Tibial nerve (tissue), 4 donors: ENCODE measurements around the gene TSR3. TPM values are rescaled to one million over a fixed set of nuclear protein-coding genes. Genes with fewer than 3 reads are reported as not detected.

Experiments used
- DNase-seq, 2 donors: peaks; one replicate each; pipeline ENCODE4 v3.0.0-alpha.2; 2019; ENCODE audit warnings: low spot score in 2 of 2
- H3K27ac ChIP-seq, 4 donors: fragments of 200-600 bp; sonication (generic) in 3 of 4; one replicate each; pipeline ENCODE4 v1.5.1; 2017 to 2019; ENCODE audit warnings: mild to moderate bottlenecking in 1 of 4
- H3K27me3 ChIP-seq, 2 donors: fragments of 200-600 bp; sonication (generic) in 1 of 2; one replicate each; pipeline versions ENCODE4 v1.5.1 to v1.6.0; 2017 to 2019
- H3K36me3 ChIP-seq, 3 donors: fragments of 200-600 bp; sonication (generic); one replicate each; pipeline ENCODE4 v1.5.1; 2018 to 2019
- H3K4me1 ChIP-seq, 4 donors: fragments of 200-600 bp; sonication (generic) in 3 of 4; one replicate each; pipeline ENCODE4 v1.5.1; 2017 to 2019
- H3K4me3 ChIP-seq, 4 donors: fragments of 200-600 bp; sonication (generic) in 3 of 4; one replicate each; pipeline ENCODE4 v1.5.1; 2017 to 2019; ENCODE audit warnings: mild to moderate bottlenecking in 1 of 4, moderate library complexity in 1 of 4
- H3K9me3 ChIP-seq, 4 donors: fragments of 200-600 bp; sonication (generic) in 3 of 4; one replicate each; pipeline ENCODE4 v1.5.1; 2017 to 2019
- EP300 ChIP-seq, 2 donors: sonication (generic); formaldehyde crosslinking; IDR thresholded peaks; one replicate each; pipeline ENCODE4 v1.6.1; 2017; ENCODE audit warnings: antibody characterized with exemption in 2 of 2, mild to moderate bottlenecking in 1 of 2
- POLR2A ChIP-seq, 2 donors: fragments of 450-650 bp; IDR thresholded peaks; one replicate each; pipeline ENCODE4 v1.6.1; 2017; ENCODE audit warnings: antibody characterized with exemption in 2 of 2, mild to moderate bottlenecking in 2 of 2, moderate library complexity in 2 of 2
- WGBS, 2 donors: methylation state at CpG; one replicate each; pipeline ENCODE4 v1.1.5; 2018; 5-methylcytosine and 5-hydroxymethylcytosine counted together
- total RNA-seq, 4 donors: library from RNA; depleted of rRNA; stranded (reverse); fragments of >200 nt; gene quantifications; one replicate each; pipeline ENCODE4 v1.1.0, GENCODE V29; 2016
- TF ChIP-seq, protein P1 (sequence below), 5 experiments: fragments of 200-600 bp in 3 of 5; fragments of 450-650 bp in 2 of 5; sonication (generic) in 3 of 5; IDR thresholded peaks; one replicate each; pipeline ENCODE4 v1.5.1; 2016 to 2019; ENCODE audit warnings: antibody characterized with exemption in 5 of 5, mild to moderate bottlenecking in 3 of 5, moderate library complexity in 2 of 5

The TSR3 gene
- total RNA-seq, 4 donors from 2014 or later, result 72.2 to 122 (median 108) TPM

- TF ChIP-seq, protein P1, sequence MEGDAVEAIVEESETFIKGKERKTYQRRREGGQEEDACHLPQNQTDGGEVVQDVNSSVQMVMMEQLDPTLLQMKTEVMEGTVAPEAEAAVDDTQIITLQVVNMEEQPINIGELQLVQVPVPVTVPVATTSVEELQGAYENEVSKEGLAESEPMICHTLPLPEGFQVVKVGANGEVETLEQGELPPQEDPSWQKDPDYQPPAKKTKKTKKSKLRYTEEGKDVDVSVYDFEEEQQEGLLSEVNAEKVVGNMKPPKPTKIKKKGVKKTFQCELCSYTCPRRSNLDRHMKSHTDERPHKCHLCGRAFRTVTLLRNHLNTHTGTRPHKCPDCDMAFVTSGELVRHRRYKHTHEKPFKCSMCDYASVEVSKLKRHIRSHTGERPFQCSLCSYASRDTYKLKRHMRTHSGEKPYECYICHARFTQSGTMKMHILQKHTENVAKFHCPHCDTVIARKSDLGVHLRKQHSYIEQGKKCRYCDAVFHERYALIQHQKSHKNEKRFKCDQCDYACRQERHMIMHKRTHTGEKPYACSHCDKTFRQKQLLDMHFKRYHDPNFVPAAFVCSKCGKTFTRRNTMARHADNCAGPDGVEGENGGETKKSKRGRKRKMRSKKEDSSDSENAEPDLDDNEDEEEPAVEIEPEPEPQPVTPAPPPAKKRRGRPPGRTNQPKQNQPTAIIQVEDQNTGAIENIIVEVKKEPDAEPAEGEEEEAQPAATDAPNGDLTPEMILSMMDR (IDR thresholded peaks at IDR 0.05), result no peak
- TF ChIP-seq EP300 (IDR thresholded peaks at IDR 0.05) (no peak), POLR2A (IDR thresholded peaks at IDR 0.05) (no peak)
- peaks cover 0 to 30% (median 16%) of the 10 kb centered on the region in 4 donors for H3K4me1 ChIP-seq
- no peaks in the 10 kb centered on the region for H3K9me3 ChIP-seq
- H3K36me3 ChIP-seq, result no peaks in the 10 kb centered on the region
- H3K27ac ChIP-seq, result no peak overlapping the region
- no peak overlapping the region for H3K4me3 ChIP-seq
- peaks cover 3 to 71% of the 10 kb centered on the region in 2 donors for H3K27me3 ChIP-seq
- no peak for DNase-seq
- 66 to 87% methylated on average over 3 to 9 of the region's 15 CpGs for WGBS, 2 donors
Observed at GRCh38 chr16:1336619-1337018, 15.1 kb downstream of the TSR3 start.

GRCh38 chr16:1335996-1336395 lies 15.7 kb downstream of the TSR3 start:
- H3K27me3 ChIP-seq, result peaks cover 3 to 77% of the 10 kb centered on the region in 2 donors
- H3K9me3 ChIP-seq, result no peaks in the 10 kb centered on the region
- H3K4me1 ChIP-seq, result peaks cover 0 to 35% (median 21%) of the 10 kb centered on the region in 4 donors
- no peak overlapping the region for H3K4me3 ChIP-seq
- no peak overlapping the region for H3K27ac ChIP-seq
- no peak for DNase-seq
- TF ChIP-seq, protein P1 (IDR thresholded peaks at IDR 0.05), result no peak
- WGBS, 2 donors, result 6 to 11% methylated on average over 9 to 12 of the region's 12 CpGs
- no peaks in the 10 kb centered on the region for H3K36me3 ChIP-seq

GRCh38 chr16:1335211-1335971 lies 16.3 kb downstream of the TSR3 start:
- WGBS, 2 donors, result 33 to 41% methylated on average over 11 to 16 of the region's 16 CpGs
- Histone ChIP-seq H3K36me3 (peaks cover 0 to 3% (median 0%) of the 10 kb centered on the region in 3 donors), H3K4me3 (no peak overlapping the region), H3K4me1 (peaks cover 0 to 36% (median 22%) of the 10 kb centered on the region in 4 donors), H3K27me3 (peaks cover 3 to 83% of the 10 kb centered on the region in 2 donors), H3K27ac (no peak overlapping the region), H3K9me3 (peaks cover 0 to 5% (median 0%) of the 10 kb centered on the region in 4 donors)
- no peak for DNase-seq
- TF ChIP-seq EP300 (IDR thresholded peaks at IDR 0.05) (no peak), POLR2A (IDR thresholded peaks at IDR 0.05) (no peak)
- TF ChIP-seq, protein P1 (IDR thresholded peaks at IDR 0.05), result no peak

DNA sequence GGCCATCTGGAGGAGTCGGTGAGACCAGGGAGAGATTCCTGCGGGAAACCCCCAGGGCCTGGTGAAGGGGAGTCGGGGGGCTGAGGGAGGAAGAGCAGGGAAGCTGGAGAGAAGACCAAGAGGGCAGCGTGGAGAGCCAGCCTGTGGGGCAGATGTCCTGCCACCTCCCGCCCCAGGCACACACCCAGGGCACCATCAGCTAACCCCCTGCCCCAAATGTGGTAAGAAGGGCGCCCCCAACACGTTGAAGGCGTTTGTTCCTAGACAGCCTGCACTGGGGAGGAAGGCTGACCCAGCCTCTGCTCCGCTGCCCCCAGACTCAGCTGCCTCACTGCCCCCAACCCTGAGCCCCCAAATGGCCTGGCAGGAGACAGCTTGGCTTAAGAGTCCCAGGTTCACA lies 16.9 kb downstream of the TSR3 start:
- H3K4me1 ChIP-seq, result peaks cover 0 to 36% (median 22%) of the 10 kb centered on the region in 4 donors
- no peak overlapping the region for H3K4me3 ChIP-seq
- H3K9me3 ChIP-seq, result peaks cover 0 to 10% (median 0%) of the 10 kb centered on the region in 4 donors
- 25 to 36% methylated on average over 9 of the region's 9 CpGs for WGBS, 2 donors
- peaks cover 3 to 89% of the 10 kb centered on the region in 2 donors for H3K27me3 ChIP-seq
- H3K36me3 ChIP-seq, result peaks cover 0 to 4% (median 0%) of the 10 kb centered on the region in 3 donors
- TF ChIP-seq, protein P1 (IDR thresholded peaks at IDR 0.05), result no peak
- TF ChIP-seq EP300 (IDR thresholded peaks at IDR 0.05), result no peak
- no peak for TF ChIP-seq POLR2A (IDR thresholded peaks at IDR 0.05)
- no peak overlapping the region for H3K27ac ChIP-seq
- DNase-seq, result no peak
